Measurements from ENCODE around the gene VSX1.

- TF ChIP-seq EP300 (conservative IDR thresholded peaks at IDR 0.05; ENCODE audit: poor library complexity, severe bottlenecking) (no peak), CTCF (IDR thresholded peaks at IDR 0.05; ENCODE audit: poor library complexity, severe bottlenecking) (no peak), EZH2 (IDR thresholded peaks at IDR 0.05; ENCODE audit: borderline replicate concordance, insufficient read depth, low read length, poor library complexity, severe bottlenecking) (no peak), SMC3 (conservative IDR thresholded peaks at IDR 0.05; ENCODE audit: poor library complexity) (no peak), RAD21 (conservative IDR thresholded peaks at IDR 0.05) (no peak), POLR2AphosphoS5 (IDR thresholded peaks at IDR 0.05) (no peak), TAF1 (IDR thresholded peaks at IDR 0.05; ENCODE audit: low read depth) (no peak), MXI1 (conservative IDR thresholded peaks at IDR 0.05; ENCODE audit: poor library complexity, severe bottlenecking) (no peak)
Observed at GRCh38 chr20:25071734-25072133, 10.2 kb downstream of the VSX1 start.
